Measurements from ENCODE around the gene DLGAP4.

DNA sequence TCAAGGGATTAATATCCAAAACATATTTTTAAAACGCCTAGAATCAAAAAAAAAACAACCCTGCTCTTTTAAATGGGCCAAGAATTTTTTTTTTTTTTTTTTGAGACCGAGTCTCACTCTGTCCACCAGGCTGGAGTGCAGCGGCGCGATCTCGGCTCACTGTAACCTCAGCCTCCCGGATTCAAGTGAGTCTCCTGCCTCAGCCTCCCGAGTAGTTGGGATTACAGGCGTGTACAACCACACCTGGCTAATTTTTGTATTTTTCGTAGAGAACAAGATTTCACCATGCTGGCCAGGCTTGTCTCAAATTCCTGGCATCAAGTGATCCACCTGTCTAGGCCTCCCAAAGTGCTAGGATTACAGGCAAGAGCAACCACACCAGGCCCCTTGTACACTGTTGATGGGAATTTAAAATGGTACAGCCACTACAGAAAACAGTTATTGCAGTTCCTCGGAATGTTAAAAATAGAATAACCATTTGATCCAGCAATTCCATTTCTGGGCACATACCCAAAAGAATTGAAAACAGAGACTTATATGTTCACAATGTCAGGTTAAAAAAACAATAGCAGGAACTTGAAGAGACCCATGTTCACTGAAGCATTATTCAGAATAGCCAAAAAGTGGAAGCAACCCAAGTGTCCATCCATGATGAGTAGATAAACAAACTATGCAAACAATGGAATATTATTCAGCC is 232.0 kb downstream of the DLGAP4 start:
- TF ChIP-seq EZH2 (IDR thresholded peaks at IDR 0.05; ENCODE audit: insufficient read depth, poor library complexity, severe bottlenecking) (no peak), EZH2phosphoT487 (IDR thresholded peaks at IDR 0.05; ENCODE audit: insufficient read depth, low read depth) (no peak)
